ENCODE measurements around the gene ZDHHC14. TPM values are rescaled to one million over a fixed set of nuclear protein-coding genes. Genes with fewer than 3 reads are reported as not detected.

The ZDHHC14 gene
- polyA plus RNA-seq, 2 of the 4 experiments (the other 2 are of a cell fraction) = 2.2 to 2.8 TPM

GRCh38 chr6:157644043-157644810 lies 263.2 kb downstream of the ZDHHC14 start:
- Histone ChIP-seq H3K4me3 (no peak overlapping the region), H3K4me1 (0 out of 3 replicates have a peak, but pooled peaks cover 4% of the 10 kb centered on the region), H3K4me2 (no peak overlapping the region), H3K27ac (no peak overlapping the region), H3K9me3 (no peaks in the 10 kb centered on the region)
- 87% methylated on average over 13 of the region's 13 CpGs for WGBS (ENCODE audit: missing lambda C conversion rate)
- DNase-seq (ENCODE audit: low read depth in 1 of 2, low spot score in 1 of 2) = peak; percentile 5 to 25
- ChIA-PET CTCF (interaction anchor here (0.5 kb wide), 1 partner anchor 234 kb away, joined by 3 read pairs; no protein-coding TSS in a partner anchor), POLR2A (no interaction called here)
- FAIRE-seq = no peak
- ATAC-seq = peak; percentile 73 to 80; a peak in 5 of 6 replicates
- TF ChIP-seq GATA3 (IDR thresholded peaks at IDR 0.05; ENCODE audit: borderline replicate concordance) = no peak
- no peak for TF ChIP-seq REST (IDR thresholded peaks at IDR 0.05)
- TF ChIP-seq BHLHE40 (IDR thresholded peaks at IDR 0.05; ENCODE audit: low read depth, low read length) = no peak
- no peak for TF ChIP-seq CBX8 (IDR thresholded peaks at IDR 0.05)
- TF ChIP-seq E2F6 (IDR thresholded peaks at IDR 0.05; ENCODE audit: borderline replicate concordance, low read depth) = no peak
- TF ChIP-seq RAD21 (conservative IDR thresholded peaks at IDR 0.05 in 1 of 2, IDR thresholded peaks at IDR 0.05 in 1 of 2) = peak; percentile 51 to 56
- TF ChIP-seq, protein P1, sequence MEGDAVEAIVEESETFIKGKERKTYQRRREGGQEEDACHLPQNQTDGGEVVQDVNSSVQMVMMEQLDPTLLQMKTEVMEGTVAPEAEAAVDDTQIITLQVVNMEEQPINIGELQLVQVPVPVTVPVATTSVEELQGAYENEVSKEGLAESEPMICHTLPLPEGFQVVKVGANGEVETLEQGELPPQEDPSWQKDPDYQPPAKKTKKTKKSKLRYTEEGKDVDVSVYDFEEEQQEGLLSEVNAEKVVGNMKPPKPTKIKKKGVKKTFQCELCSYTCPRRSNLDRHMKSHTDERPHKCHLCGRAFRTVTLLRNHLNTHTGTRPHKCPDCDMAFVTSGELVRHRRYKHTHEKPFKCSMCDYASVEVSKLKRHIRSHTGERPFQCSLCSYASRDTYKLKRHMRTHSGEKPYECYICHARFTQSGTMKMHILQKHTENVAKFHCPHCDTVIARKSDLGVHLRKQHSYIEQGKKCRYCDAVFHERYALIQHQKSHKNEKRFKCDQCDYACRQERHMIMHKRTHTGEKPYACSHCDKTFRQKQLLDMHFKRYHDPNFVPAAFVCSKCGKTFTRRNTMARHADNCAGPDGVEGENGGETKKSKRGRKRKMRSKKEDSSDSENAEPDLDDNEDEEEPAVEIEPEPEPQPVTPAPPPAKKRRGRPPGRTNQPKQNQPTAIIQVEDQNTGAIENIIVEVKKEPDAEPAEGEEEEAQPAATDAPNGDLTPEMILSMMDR (IDR thresholded peaks at IDR 0.05) = peak; percentile 18; the same call in 1 of the 3 replicates
- TF ChIP-seq RCOR1 (IDR thresholded peaks at IDR 0.05; ENCODE audit: low read depth, low read length) = no peak
- no peak for TF ChIP-seq SREBF2 (IDR thresholded peaks at IDR 0.05)
- 0 out of 3 replicates have a peak, but pooled peaks have one; percentile 20 for TF ChIP-seq SMC3 (IDR thresholded peaks at IDR 0.05)
- no peak for TF ChIP-seq HEYL (CRISPR knock-in tag; IDR thresholded peaks at IDR 0.05)

GRCh38 chr6:157645201-157645795 lies 264.3 kb downstream of the ZDHHC14 start:
- FAIRE-seq (no peak), DNase-seq (ENCODE audit: low read depth in 1 of 2, low spot score in 1 of 2) (no peak), ATAC-seq (no peak)
- ChIA-PET POLR2A (no interaction called here), CTCF (no interaction called here)
- TF ChIP-seq RCOR1 (IDR thresholded peaks at IDR 0.05; ENCODE audit: low read depth, low read length) = no peak
- no peak for TF ChIP-seq POLR2A (IDR thresholded peaks at IDR 0.05; ENCODE audit: low read length)
- no peak for TF ChIP-seq EHMT2 (IDR thresholded peaks at IDR 0.05; ENCODE audit: low read depth)
- no peak for TF ChIP-seq CEBPB (IDR thresholded peaks at IDR 0.05)
- no peak for TF ChIP-seq RNF2 (IDR thresholded peaks at IDR 0.05; ENCODE audit: borderline replicate concordance, low read depth)
- no peak overlapping the region for H3K27ac ChIP-seq
- H3K9me3 ChIP-seq = no peaks in the 10 kb centered on the region
- WGBS (ENCODE audit: missing lambda C conversion rate) = 84% methylated on average over 18 of the region's 20 CpGs
- H3K4me2 ChIP-seq = no peak overlapping the region
- 0 out of 3 replicates have a peak, but pooled peaks cover 4% of the 10 kb centered on the region for H3K4me1 ChIP-seq
- H3K4me3 ChIP-seq = no peak overlapping the region

GRCh38 chr6:157646012-157646411 lies 265.0 kb downstream of the ZDHHC14 start:
- POLR2A ChIA-PET = no interaction called here
- H3K4me3 ChIP-seq = no peak overlapping the region
- H3K4me2 ChIP-seq = no peak overlapping the region
- DNase-seq (ENCODE audit: low read depth in 1 of 2, low spot score in 1 of 2) = no peak
- CTCF ChIA-PET = interaction anchor here (0.5 kb wide), 1 partner anchor 142 kb away, joined by 3 read pairs; no protein-coding TSS in a partner anchor
- WGBS (ENCODE audit: missing lambda C conversion rate) = 84% methylated on average over 13 of the region's 13 CpGs
- no peaks in the 10 kb centered on the region for H3K9me3 ChIP-seq
- ATAC-seq = no peak
- 0 out of 3 replicates have a peak, but pooled peaks cover 4% of the 10 kb centered on the region for H3K4me1 ChIP-seq
- H3K27ac ChIP-seq = no peak overlapping the region
- no peak for FAIRE-seq
- TF ChIP-seq MYC (IDR thresholded peaks at IDR 0.05; ENCODE audit: borderline replicate concordance, low read length) = no peak
- no peak for TF ChIP-seq BCL3 (IDR thresholded peaks at IDR 0.05)
- no peak for TF ChIP-seq NR3C1 (IDR thresholded peaks at IDR 0.05)
- TF ChIP-seq RNF2 (IDR thresholded peaks at IDR 0.05; ENCODE audit: borderline replicate concordance, low read depth) = no peak
- no peak for TF ChIP-seq RFX5 (IDR thresholded peaks at IDR 0.05)
- TF ChIP-seq RAD21 (conservative IDR thresholded peaks at IDR 0.05 in 1 of 2, IDR thresholded peaks at IDR 0.05 in 1 of 2) = no peak
- TF ChIP-seq PHF8 (IDR thresholded peaks at IDR 0.05; ENCODE audit: borderline replicate concordance, low read depth) = no peak
- TF ChIP-seq RCOR1 (IDR thresholded peaks at IDR 0.05; ENCODE audit: low read depth, low read length) = no peak
- no peak for TF ChIP-seq NPAS2 (CRISPR knock-in tag; IDR thresholded peaks at IDR 0.05; ENCODE audit: borderline replicate concordance)
- TF ChIP-seq HOXB13 (CRISPR knock-in tag; IDR thresholded peaks at IDR 0.05; ENCODE audit: low read depth) = no peak
- no peak for TF ChIP-seq EHMT2 (IDR thresholded peaks at IDR 0.05; ENCODE audit: low read depth)
- no peak for TF ChIP-seq TP53 (CRISPR knock-in tag; IDR thresholded peaks at IDR 0.05)
- no peak for TF ChIP-seq FOSB (CRISPR knock-in tag; IDR thresholded peaks at IDR 0.05)

Data from A549 (cell line).